HUES48 (cell line): ENCODE measurements around the gene SH3D21.

Experiments
- H3K27ac ChIP-seq: one replicate; pipeline ENCODE4 v1.7.0; 2013; ENCODE audit warnings: low read depth, low read length, inconsistent platforms
- H3K27me3 ChIP-seq: 2 replicates; pipeline ENCODE4 v1.6.1; 2013; ENCODE audit warnings: mild to moderate bottlenecking, low read length; ENCODE audit not compliant: control insufficient read depth, insufficient read depth
- H3K36me3 ChIP-seq: 2 replicates; pipeline ENCODE4 v1.6.1; 2013; ENCODE audit warnings: low read length; ENCODE audit not compliant: control insufficient read depth, insufficient read depth
- H3K4me1 ChIP-seq: 2 replicates; pipeline ENCODE4 v1.6.1; 2013; ENCODE audit warnings: mild to moderate bottlenecking, low read length; ENCODE audit not compliant: control insufficient read depth, insufficient read depth
- H3K4me3 ChIP-seq: 2 replicates; pipeline ENCODE4 v1.5.1; 2013; ENCODE audit warnings: mild to moderate bottlenecking, low read depth, low read length
- H3K9ac ChIP-seq: 2 replicates; pipeline ENCODE4 v1.6.1; 2013; ENCODE audit warnings: mild to moderate bottlenecking, low read depth, low read length, moderate library complexity
- H3K9me3 ChIP-seq: 2 replicates; pipeline ENCODE4 v1.6.1; 2013; ENCODE audit warnings: low read length; ENCODE audit not compliant: control insufficient read depth, insufficient read depth

SH3D21 gene

DNA sequence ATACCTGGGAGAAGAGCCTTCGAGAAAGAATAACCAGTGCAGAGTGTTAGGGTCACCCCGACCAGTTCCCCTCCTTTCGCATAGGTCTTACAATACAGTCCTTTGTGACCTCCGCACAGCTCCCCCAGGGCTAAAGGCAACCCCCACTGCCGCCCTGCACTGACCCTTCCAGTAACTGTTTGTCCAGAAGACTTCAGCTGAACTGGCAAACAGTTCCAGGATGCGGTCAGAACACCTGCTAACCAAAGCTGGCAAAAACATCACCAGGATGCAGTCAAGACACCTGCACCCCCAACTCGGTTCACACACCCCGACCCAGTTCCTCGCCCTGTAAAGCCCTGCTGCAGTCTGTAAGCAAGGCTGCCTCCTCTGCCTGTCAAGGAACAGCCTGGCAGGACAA is 23.6 kb downstream of the SH3D21 start:
- H3K4me1 ChIP-seq, result no peaks in the 10 kb centered on the region
- peaks cover 7% of the 10 kb centered on the region; the same call in 1 of the 2 replicates for H3K27me3 ChIP-seq
- H3K9me3 ChIP-seq, result no peaks in the 10 kb centered on the region
- H3K9ac ChIP-seq, result no peak overlapping the region
- no peaks in the 10 kb centered on the region for H3K36me3 ChIP-seq
- H3K4me3 ChIP-seq, result no peak overlapping the region
- no peak overlapping the region for H3K27ac ChIP-seq

- no peaks in the 10 kb centered on the region for H3K4me1 ChIP-seq
- no peak overlapping the region for H3K9ac ChIP-seq
- no peak overlapping the region for H3K27ac ChIP-seq
- no peaks in the 10 kb centered on the region for H3K9me3 ChIP-seq
- no peak overlapping the region for H3K4me3 ChIP-seq
- no peaks in the 10 kb centered on the region for H3K36me3 ChIP-seq
- peaks cover 2% of the 10 kb centered on the region; the same call in 1 of the 2 replicates for H3K27me3 ChIP-seq
These were observed 24.8 kb downstream of the SH3D21 start for GRCh38 chr1:36330940-36331339.

DNA sequence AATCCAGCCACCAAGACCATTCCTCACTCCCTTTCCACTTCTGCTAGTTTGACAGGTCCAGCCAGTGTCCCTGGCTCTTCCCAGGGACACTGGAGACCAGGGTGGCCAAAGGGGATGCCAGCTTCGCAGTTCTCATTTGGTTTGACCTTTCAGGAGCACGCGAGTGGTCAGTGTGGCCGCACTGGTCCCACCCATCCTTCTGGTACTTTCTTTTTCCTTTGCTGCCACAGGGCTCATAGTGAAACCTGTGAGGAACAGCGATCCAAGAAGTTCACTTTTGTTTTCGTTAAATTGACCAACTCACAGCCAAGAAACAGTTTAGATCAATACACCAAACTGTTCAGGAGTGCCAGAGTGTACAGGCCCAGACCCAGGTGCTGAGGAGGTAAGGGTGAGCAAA is 31.7 kb downstream of the SH3D21 start:
- H3K27ac ChIP-seq, result no peak overlapping the region
- no peak overlapping the region for H3K9ac ChIP-seq
- H3K4me3 ChIP-seq, result no peak overlapping the region
- no peaks in the 10 kb centered on the region for H3K4me1 ChIP-seq
- H3K36me3 ChIP-seq, result peaks cover 16% of the 10 kb centered on the region; the same call in 1 of the 2 replicates
- no peaks in the 10 kb centered on the region for H3K27me3 ChIP-seq
- H3K9me3 ChIP-seq, result no peaks in the 10 kb centered on the region

GRCh38 chr1:36339215-36339614 is 33.0 kb downstream of the SH3D21 start:
- H3K4me1 ChIP-seq, result no peaks in the 10 kb centered on the region
- no peaks in the 10 kb centered on the region for H3K9me3 ChIP-seq
- H3K27me3 ChIP-seq, result no peaks in the 10 kb centered on the region
- H3K27ac ChIP-seq, result no peak overlapping the region
- H3K9ac ChIP-seq, result no peak overlapping the region
- H3K36me3 ChIP-seq, result peaks cover 27% of the 10 kb centered on the region
- H3K4me3 ChIP-seq, result no peak overlapping the region

GRCh38 chr1:36339615-36340014 is 33.4 kb downstream of the SH3D21 start:
- Histone ChIP-seq H3K4me1 (no peaks in the 10 kb centered on the region), H3K36me3 (peaks cover 28% of the 10 kb centered on the region), H3K4me3 (no peak overlapping the region)

GRCh38 chr1:36341626-36342320 is 35.6 kb downstream of the SH3D21 start:
- Histone ChIP-seq H3K4me3 (no peak overlapping the region), H3K4me1 (no peaks in the 10 kb centered on the region), H3K36me3 (peaks cover 43% of the 10 kb centered on the region), H3K9me3 (no peaks in the 10 kb centered on the region), H3K9ac (no peak overlapping the region), H3K27ac (no peak overlapping the region), H3K27me3 (no peaks in the 10 kb centered on the region)

More at GRCh38 chr1:36339615-36340014, 33.4 kb downstream of the SH3D21 start:
- Histone ChIP-seq H3K27ac (no peak overlapping the region), H3K9ac (no peak overlapping the region), H3K27me3 (no peaks in the 10 kb centered on the region), H3K9me3 (no peaks in the 10 kb centered on the region)

- H3K4me3 ChIP-seq, result no peak overlapping the region
- H3K9me3 ChIP-seq, result no peaks in the 10 kb centered on the region
- no peaks in the 10 kb centered on the region for H3K4me1 ChIP-seq
- H3K9ac ChIP-seq, result no peak overlapping the region
- peaks cover 50% of the 10 kb centered on the region for H3K36me3 ChIP-seq
- no peaks in the 10 kb centered on the region for H3K27me3 ChIP-seq
- no peak overlapping the region for H3K27ac ChIP-seq
These were observed 36.4 kb downstream of the SH3D21 start for GRCh38 chr1:36342426-36343185.

DNA sequence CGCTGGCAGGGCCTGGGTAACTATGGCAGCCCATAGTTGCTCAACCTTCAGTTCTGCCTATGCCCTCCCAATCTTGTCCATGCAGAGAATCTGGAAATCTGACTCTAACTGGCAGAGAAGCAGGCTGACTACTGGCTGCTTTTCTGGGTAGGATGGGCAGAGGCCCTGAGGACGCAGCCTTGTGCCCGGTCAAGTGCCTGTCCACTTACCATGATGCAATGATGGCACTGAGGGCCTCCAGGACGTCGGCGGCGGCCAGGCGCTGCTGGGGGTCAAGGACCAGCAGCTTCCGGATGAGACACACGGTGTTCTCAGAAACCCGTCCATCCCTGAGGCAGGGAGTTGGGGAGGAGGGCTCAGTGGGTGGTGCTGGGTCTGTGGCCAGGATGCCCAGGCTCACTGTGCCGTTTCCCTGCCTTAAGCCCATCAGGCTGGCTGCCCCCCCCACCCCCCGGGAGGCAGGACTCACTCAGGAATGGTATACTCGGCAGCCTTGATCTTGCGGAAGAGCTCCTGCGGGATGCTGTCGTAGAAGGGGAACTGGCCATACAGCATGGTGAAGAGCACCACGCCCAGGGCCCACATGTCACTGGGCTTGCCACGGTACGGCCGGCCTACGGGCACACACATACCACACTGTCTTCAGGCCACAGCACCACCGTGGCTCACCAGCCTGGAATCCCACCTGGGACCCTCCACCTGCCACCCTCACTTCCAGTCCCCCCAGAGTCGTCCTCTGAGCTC is 37.7 kb downstream of the SH3D21 start:
- peaks cover 61% of the 10 kb centered on the region for H3K36me3 ChIP-seq
- no peak overlapping the region for H3K4me3 ChIP-seq
- no peak overlapping the region for H3K9ac ChIP-seq
- no peaks in the 10 kb centered on the region for H3K4me1 ChIP-seq
- H3K27me3 ChIP-seq, result no peaks in the 10 kb centered on the region
- no peaks in the 10 kb centered on the region for H3K9me3 ChIP-seq
- no peak overlapping the region for H3K27ac ChIP-seq

DNA sequence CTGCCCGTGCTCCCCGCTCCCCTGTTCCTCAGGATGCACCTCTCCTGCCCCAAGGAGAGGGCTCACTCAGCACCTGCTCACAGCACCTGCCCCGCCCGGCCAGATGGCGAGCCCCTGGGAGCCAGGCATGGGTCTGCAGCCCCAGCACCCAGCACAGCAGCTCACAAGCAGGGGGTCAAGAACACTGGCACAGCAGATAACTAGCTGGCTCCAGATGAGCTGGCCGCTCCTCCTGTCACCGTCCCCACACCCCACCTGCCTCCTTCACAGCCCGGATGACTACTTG is 38.2 kb downstream of the SH3D21 start:
- no peak overlapping the region for H3K9ac ChIP-seq
- no peaks in the 10 kb centered on the region for H3K9me3 ChIP-seq
- H3K27ac ChIP-seq, result no peak overlapping the region
- no peaks in the 10 kb centered on the region for H3K27me3 ChIP-seq
- H3K4me3 ChIP-seq, result no peak overlapping the region
- no peaks in the 10 kb centered on the region for H3K4me1 ChIP-seq
- H3K36me3 ChIP-seq, result peaks cover 62% of the 10 kb centered on the region

- H3K27ac ChIP-seq, result no peak overlapping the region
- peaks cover 63% of the 10 kb centered on the region for H3K36me3 ChIP-seq
- H3K9ac ChIP-seq, result no peak overlapping the region
These were observed 39.2 kb downstream of the SH3D21 start for GRCh38 chr1:36345353-36345752.

More at GRCh38 chr1:36345353-36345752, 39.2 kb downstream of the SH3D21 start:
- no peak overlapping the region for H3K4me3 ChIP-seq
- no peaks in the 10 kb centered on the region for H3K4me1 ChIP-seq
- H3K9me3 ChIP-seq, result no peaks in the 10 kb centered on the region
- H3K27me3 ChIP-seq, result no peaks in the 10 kb centered on the region
